ENCODE data around the gene MLC1. TPM values are rescaled to one million over a fixed set of nuclear protein-coding genes. Genes with fewer than 3 reads are reported as not detected.

The MLC1 gene
- total and polyA plus RNA-seq, 2 of the 4 experiments (the other 2 are of a cell fraction), result 0.10 TPM; not detected in 1

DNA sequence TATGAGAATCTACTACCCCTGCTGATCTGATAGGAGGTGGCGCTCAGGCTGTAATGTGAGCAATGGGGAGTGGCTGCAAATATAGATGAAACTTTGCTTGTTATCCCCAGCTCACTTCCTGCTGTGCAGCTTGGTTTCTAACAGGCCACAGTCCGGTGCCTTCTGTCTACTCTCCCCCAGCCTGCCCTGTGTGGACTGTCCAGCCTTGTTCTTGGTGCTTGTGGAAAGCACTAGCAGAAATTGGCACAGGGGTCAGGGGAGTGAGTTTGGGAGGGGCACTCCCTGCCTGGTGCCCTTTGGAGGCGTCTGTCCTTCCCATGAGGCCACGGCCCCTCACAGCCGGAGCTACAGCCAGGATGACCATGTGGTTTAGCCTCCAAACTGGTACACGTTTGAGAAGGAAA is 18.9 kb upstream of the MLC1 start:
- Histone ChIP-seq H4K20me1 (ENCODE audit: insufficient read depth, low read length) (no peaks in the 10 kb centered on the region), H4K91ac (ENCODE audit: insufficient read depth, low read depth, low read length) (no peak overlapping the region), H2BK120ac (ENCODE audit: low read depth, low read length) (no peak overlapping the region), H3K18ac (ENCODE audit: low read depth, low read length) (no peak overlapping the region), H2BK20ac (ENCODE audit: low read depth, low read length) (no peak overlapping the region), H3K4me1 (ENCODE audit: control insufficient read depth, insufficient read depth, low read length) (no peaks in the 10 kb centered on the region; the same call in 1 of the 2 replicates), H2BK5ac (ENCODE audit: low read depth, low read length, poor library complexity, severe bottlenecking) (no peak overlapping the region), H3K4me3 (ENCODE audit: insufficient read depth, low read depth, low read length) (no peak overlapping the region), H2AK9ac (replicated peaks; ENCODE audit: low read depth, low read length, poor library complexity) (no peak overlapping the region), H3K27me3 (ENCODE audit: control insufficient read depth, insufficient read depth, low read length) (peaks cover 8% of the 10 kb centered on the region), H3K56ac (ENCODE audit: extremely low read depth, insufficient read depth, low read length) (no peak overlapping the region), H2AFZ (replicated peaks; ENCODE audit: low read length, poor library complexity) (peak overlapping the region; percentile 47), H3K23ac (ENCODE audit: low read depth, low read length) (no peak overlapping the region), H4K5ac (ENCODE audit: low read depth, low read length) (no peak overlapping the region), H3K9me3 (ENCODE audit: control insufficient read depth, insufficient read depth, low read length) (no peaks in the 10 kb centered on the region), H3K4ac (ENCODE audit: low read depth, low read length) (no peak overlapping the region; the same call in 1 of the 2 replicates), H2BK15ac (ENCODE audit: low read depth, low read length) (no peak overlapping the region), H3K14ac (replicated peaks; ENCODE audit: low read depth, low read length) (no peak overlapping the region), H2AK5ac (ENCODE audit: low read depth, low read length) (0 out of 2 replicates have a peak overlapping the region, but pooled peaks have one; percentile 2), H3K9ac (ENCODE audit: low read depth, low read length) (no peak overlapping the region), H3K9me1 (ENCODE audit: insufficient read depth, low read length) (no peaks in the 10 kb centered on the region), H3K36me3 (ENCODE audit: control insufficient read depth, insufficient read depth, low read length) (no peaks in the 10 kb centered on the region), H4K8ac (ENCODE audit: low read depth in 2 of 2, low read length in 2 of 2) (no peak overlapping the region), H3K27ac (ENCODE audit: insufficient read depth, low read length) (no peak overlapping the region), H3K79me1 (ENCODE audit: low read depth in 1 of 2, low read length in 2 of 2) (no peaks in the 10 kb centered on the region), H3K4me2 (ENCODE audit: low read depth, low read length) (no peak overlapping the region)
- 60% methylated on average over 1 of the region's 6 CpGs; no CpG with 5 or more reads in 1 of the 2 experiments for WGBS, 2 experiments (ENCODE audit: extremely low coverage in 2 of 2, insufficient read length in 1 of 2)
- ChIA-PET CTCF (interaction anchor here (1.6 kb wide), 1 partner anchor 10 kb away, joined by 5 read pairs; no protein-coding TSS in a partner anchor), POLR2A (ENCODE audit: unreplicated experiment) (no interaction called here)
- no TSS peak for BruUV-seq (replicated peaks)
- dilution Hi-C loops (cut with HindIII; ENCODE audit: low sequenced_read_pairs, unreplicated experiment) (no loop called here), in situ Hi-C loops (cut with MboI; ENCODE audit: low sequenced_read_pairs) (no loop called here), intact Hi-C loops (cut with micrococcal nuclease) (no loop called here)
- DNase-seq (no peak), ATAC-seq (ENCODE audit: low read depth) (peak; percentile 44)
- TF ChIP-seq MAZ (IDR thresholded peaks at IDR 0.05; ENCODE audit: borderline replicate concordance, low read depth, low read length) (no peak), FOS (IDR thresholded peaks at IDR 0.05; ENCODE audit: low read depth, low read length) (no peak), CHD1 (IDR thresholded peaks at IDR 0.05; ENCODE audit: low read depth, low read length) (no peak), NFE2L2 (IDR thresholded peaks at IDR 0.05; ENCODE audit: low read depth, low read length) (no peak), RCOR1 (IDR thresholded peaks at IDR 0.05; ENCODE audit: insufficient replicate concordance, low read length) (no peak), BHLHE40 (IDR thresholded peaks at IDR 0.05; ENCODE audit: low read depth, low read length) (no peak), POLR2A (IDR thresholded peaks at IDR 0.05; ENCODE audit: low read depth, low read length) (no peak), MXI1 (IDR thresholded peaks at IDR 0.05; ENCODE audit: borderline replicate concordance, low read depth, low read length) (no peak), RAD21 (IDR thresholded peaks at IDR 0.05; ENCODE audit: low read length) (no peak), MAFK (IDR thresholded peaks at IDR 0.05; ENCODE audit: low read depth, low read length) (no peak), CEBPB (IDR thresholded peaks at IDR 0.05; ENCODE audit: low read depth, low read length) (no peak), RFX5 (IDR thresholded peaks at IDR 0.05; ENCODE audit: low read depth, low read length) (no peak), SMC3 (IDR thresholded peaks at IDR 0.05; ENCODE audit: low read depth, low read length) (no peak)
- TF ChIP-seq, protein P1, sequence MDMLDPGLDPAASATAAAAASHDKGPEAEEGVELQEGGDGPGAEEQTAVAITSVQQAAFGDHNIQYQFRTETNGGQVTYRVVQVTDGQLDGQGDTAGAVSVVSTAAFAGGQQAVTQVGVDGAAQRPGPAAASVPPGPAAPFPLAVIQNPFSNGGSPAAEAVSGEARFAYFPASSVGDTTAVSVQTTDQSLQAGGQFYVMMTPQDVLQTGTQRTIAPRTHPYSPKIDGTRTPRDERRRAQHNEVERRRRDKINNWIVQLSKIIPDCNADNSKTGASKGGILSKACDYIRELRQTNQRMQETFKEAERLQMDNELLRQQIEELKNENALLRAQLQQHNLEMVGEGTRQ (IDR thresholded peaks at IDR 0.05; ENCODE audit: low read depth, low read length), result no peak
- TF ChIP-seq, protein P2, sequence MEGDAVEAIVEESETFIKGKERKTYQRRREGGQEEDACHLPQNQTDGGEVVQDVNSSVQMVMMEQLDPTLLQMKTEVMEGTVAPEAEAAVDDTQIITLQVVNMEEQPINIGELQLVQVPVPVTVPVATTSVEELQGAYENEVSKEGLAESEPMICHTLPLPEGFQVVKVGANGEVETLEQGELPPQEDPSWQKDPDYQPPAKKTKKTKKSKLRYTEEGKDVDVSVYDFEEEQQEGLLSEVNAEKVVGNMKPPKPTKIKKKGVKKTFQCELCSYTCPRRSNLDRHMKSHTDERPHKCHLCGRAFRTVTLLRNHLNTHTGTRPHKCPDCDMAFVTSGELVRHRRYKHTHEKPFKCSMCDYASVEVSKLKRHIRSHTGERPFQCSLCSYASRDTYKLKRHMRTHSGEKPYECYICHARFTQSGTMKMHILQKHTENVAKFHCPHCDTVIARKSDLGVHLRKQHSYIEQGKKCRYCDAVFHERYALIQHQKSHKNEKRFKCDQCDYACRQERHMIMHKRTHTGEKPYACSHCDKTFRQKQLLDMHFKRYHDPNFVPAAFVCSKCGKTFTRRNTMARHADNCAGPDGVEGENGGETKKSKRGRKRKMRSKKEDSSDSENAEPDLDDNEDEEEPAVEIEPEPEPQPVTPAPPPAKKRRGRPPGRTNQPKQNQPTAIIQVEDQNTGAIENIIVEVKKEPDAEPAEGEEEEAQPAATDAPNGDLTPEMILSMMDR (conservative IDR thresholded peaks at IDR 0.05; ENCODE audit: low read depth, low read length), result no peak
- TF ChIP-seq, protein P3, sequence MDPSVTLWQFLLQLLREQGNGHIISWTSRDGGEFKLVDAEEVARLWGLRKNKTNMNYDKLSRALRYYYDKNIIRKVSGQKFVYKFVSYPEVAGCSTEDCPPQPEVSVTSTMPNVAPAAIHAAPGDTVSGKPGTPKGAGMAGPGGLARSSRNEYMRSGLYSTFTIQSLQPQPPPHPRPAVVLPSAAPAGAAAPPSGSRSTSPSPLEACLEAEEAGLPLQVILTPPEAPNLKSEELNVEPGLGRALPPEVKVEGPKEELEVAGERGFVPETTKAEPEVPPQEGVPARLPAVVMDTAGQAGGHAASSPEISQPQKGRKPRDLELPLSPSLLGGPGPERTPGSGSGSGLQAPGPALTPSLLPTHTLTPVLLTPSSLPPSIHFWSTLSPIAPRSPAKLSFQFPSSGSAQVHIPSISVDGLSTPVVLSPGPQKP (IDR thresholded peaks at IDR 0.05; ENCODE audit: borderline replicate concordance, low read depth, low read length), result no peak
